Kidney epithelial cell (primary cell): Measurements from ENCODE around the gene CLRN2. TPM values are rescaled to one million over a fixed set of nuclear protein-coding genes. Genes with fewer than 3 reads are reported as not detected.

Source experiments
- DNase-seq: peaks from one replicate; pipeline ENCODE4 v3.0.0-alpha.2; 2010; ENCODE audit warnings: low read depth
- H3K27me3 ChIP-seq: 2 replicates; pipeline ENCODE4 v1.6.0; 2011; ENCODE audit warnings: low read length; ENCODE audit not compliant: control insufficient read depth, insufficient read depth
- H3K36me3 ChIP-seq: 2 replicates; pipeline ENCODE4 v1.5.1; 2011; ENCODE audit warnings: low read length; ENCODE audit not compliant: control insufficient read depth, insufficient read depth
- H3K4me3 ChIP-seq: 2 replicates; pipeline ENCODE4 v1.5.1; 2011; ENCODE audit warnings: low read depth, mild to moderate bottlenecking, control low read depth, low read length
- total RNA-seq: library from RNA; depleted of rRNA; stranded (reverse); fragments of >200 nt; gene quantifications from 2 replicates; pipeline ENCODE4 v1.2.3, GENCODE V29; 2015
- TF ChIP-seq, protein P1 (sequence below): IDR thresholded peaks from 2 replicates; pipeline ENCODE4 v1.5.1; 2011; ENCODE audit warnings: mild to moderate bottlenecking, moderate library complexity, low read length, control low read depth, inconsistent platforms; ENCODE audit not compliant: insufficient read depth, poor library complexity, severe bottlenecking

Gene CLRN2
- total RNA-seq, 1 donor from 2014 or later = not detected

DNA sequence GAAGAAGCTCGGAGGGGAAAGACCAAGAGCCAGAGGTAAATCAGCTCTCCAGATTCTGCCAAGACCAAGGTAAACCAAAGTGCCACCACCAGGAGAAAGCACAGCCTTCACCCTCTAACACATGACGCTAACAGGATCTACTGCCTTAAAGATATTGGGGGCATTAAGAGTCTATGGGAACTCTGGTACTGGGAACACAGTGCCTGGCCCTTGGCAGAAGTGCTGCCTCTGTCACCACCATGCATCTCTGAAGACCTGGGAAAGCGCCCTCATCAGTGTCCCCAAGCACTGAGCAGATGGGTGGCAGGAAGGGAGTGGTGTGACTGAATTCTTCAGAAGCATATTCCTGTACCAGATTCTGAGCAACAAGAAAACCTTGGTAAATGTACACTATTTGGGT, 4.4 kb upstream of the CLRN2 start:
- Histone ChIP-seq H3K36me3 (no peaks in the 10 kb centered on the region), H3K27me3 (no peaks in the 10 kb centered on the region), H3K4me3 (no peak overlapping the region)
- TF ChIP-seq, protein P1, sequence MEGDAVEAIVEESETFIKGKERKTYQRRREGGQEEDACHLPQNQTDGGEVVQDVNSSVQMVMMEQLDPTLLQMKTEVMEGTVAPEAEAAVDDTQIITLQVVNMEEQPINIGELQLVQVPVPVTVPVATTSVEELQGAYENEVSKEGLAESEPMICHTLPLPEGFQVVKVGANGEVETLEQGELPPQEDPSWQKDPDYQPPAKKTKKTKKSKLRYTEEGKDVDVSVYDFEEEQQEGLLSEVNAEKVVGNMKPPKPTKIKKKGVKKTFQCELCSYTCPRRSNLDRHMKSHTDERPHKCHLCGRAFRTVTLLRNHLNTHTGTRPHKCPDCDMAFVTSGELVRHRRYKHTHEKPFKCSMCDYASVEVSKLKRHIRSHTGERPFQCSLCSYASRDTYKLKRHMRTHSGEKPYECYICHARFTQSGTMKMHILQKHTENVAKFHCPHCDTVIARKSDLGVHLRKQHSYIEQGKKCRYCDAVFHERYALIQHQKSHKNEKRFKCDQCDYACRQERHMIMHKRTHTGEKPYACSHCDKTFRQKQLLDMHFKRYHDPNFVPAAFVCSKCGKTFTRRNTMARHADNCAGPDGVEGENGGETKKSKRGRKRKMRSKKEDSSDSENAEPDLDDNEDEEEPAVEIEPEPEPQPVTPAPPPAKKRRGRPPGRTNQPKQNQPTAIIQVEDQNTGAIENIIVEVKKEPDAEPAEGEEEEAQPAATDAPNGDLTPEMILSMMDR = no peak
- DNase-seq = no peak

DNA sequence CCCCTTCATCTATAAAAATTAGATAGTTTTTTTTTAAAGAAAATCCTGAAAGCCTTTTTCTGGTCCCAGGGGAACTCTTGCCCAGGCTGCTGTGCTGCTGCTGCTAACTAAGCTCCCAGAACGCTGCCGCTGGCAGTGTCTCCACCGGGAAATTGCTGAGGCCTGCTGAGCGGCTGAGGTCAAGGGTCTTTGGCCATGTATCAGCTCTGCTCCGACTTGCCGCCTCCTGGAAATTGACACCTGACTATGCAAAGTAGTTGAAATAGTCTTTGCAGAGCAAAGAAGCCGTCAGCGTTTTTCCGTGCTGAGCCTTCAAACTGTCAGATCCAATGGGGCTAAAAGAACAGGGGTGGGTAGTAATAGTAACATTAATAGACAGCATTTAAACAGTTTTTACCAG, 3.9 kb upstream of the CLRN2 start:
- H3K4me3 ChIP-seq = peak overlapping the region; percentile 76
- no peaks in the 10 kb centered on the region for H3K27me3 ChIP-seq
- TF ChIP-seq, protein P1 = no peak
- no peak for DNase-seq
- H3K36me3 ChIP-seq = no peaks in the 10 kb centered on the region

DNA sequence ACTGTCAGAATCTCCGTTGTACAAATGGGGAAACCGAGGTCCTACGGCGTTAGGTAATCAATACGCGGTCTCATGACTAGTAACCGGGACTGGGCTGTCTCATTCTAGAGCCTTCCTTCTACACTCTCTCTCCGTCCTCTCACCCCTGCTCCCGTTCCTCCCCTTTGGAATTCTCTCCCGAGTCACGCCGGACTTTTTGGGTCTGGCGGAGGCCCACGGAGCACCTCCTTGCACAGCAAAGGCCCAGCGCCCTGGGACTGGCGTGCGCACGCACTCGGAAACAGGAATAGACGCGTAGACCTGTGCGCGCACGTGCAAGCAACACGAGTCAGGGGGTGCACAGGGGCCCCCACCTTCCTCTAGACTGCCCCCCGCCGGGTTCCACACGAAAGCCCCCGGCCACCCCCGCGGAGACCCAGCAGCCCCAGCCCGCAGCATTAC, 3.4 kb upstream of the CLRN2 start:
- Histone ChIP-seq H3K27me3 (no peaks in the 10 kb centered on the region), H3K4me3 (peak overlapping the region; percentile 76), H3K36me3 (no peaks in the 10 kb centered on the region)
- TF ChIP-seq, protein P1 = no peak
- no peak for DNase-seq

DNA sequence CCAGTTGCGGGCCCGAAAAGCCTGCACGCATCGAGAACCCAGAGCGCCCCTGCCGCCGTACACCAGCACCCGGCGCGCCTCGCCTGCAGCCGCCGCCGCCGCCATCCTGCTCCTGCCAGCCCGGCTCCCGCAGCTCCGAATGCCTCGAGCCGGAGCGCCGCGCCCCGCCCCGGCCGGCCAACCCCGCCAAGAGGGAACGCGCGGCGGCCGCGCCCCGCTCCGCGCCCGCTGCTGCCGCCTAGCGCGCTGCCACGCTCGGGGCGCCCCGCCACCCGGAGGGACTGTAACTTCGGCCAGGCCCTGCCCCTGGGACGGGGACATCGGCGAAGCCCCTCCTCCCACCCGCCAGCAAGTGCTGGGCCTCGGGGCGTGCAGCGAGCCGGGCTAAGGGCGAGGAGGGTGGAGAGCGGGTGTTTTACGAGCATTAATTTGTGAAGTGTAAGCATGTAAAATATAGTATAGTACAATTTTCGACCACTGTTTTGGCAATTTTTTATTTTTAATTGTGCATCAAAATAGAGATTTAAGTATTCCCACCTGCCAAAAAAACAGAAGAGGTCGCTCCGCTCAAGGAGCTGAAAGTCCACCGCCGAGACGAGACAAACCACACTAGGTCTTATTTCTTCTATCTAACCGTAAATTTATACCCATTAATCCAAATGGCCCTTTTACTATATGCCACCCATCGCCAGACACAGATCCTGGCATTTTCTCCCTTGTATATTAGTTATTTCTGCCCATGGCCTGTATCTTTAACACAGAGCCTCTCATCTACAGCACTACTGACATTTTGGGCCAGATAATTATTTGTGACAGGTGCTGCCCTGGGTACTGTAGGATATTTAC, 2.8 kb upstream of the CLRN2 start, which contains the start of gene QDPR:
Gene QDPR (minus strand): TSS at position 141 of the 846 bp plus-strand sequence. CDS start 36 bp downstream, at position 105.
- H3K36me3 ChIP-seq = no peaks in the 10 kb centered on the region
- H3K27me3 ChIP-seq = peaks cover 2% of the 10 kb centered on the region
- DNase-seq = peak; percentile 18
- TF ChIP-seq, protein P1 = peak; percentile 17
- H3K4me3 ChIP-seq = peak within 1 kb of the TSS; percentile 76

DNA sequence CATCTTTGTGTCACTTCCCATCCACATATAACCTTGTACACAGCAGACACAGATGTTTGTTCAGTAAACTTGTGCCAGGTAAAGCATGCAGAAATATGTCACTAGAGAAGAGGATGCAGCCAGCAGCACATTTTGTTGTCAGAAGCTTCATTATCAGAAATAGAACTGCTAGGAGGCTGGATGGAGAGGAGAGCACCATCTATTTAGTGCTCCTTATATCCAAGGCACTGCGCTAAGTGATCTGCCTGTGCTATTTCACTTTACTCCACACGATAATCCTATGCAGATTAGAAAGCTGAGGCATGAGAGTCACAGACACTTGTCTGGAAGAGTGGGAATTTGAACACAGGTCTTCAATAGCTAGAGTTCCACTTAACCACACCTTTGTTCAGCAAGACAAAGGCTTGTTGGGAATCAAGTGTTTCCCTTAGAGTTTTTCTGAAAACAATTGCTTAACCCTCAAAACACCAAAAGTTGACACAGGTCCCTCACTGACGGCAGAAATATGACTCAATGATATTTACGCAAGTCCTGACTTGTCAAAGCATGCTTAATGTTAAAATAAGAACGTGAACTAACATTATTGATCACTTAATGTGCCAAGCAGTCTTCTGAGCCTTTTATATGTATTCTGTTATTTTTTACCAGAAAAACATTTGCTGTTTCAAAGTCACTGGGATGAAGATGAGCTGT, 1.8 kb upstream of the CLRN2 start:
- Histone ChIP-seq H3K27me3 (peaks cover 4% of the 10 kb centered on the region), H3K36me3 (no peaks in the 10 kb centered on the region), H3K4me3 (no peak overlapping the region)
- TF ChIP-seq, protein P1 = no peak
- DNase-seq = no peak
